ENCODE data around the gene USP32.
"Not testable (repeated sequence)": the region's sequence is repeated elsewhere in the genome, so short reads cannot be mapped to it uniquely, and the experiment has no call there.

USP32 gene

DNA sequence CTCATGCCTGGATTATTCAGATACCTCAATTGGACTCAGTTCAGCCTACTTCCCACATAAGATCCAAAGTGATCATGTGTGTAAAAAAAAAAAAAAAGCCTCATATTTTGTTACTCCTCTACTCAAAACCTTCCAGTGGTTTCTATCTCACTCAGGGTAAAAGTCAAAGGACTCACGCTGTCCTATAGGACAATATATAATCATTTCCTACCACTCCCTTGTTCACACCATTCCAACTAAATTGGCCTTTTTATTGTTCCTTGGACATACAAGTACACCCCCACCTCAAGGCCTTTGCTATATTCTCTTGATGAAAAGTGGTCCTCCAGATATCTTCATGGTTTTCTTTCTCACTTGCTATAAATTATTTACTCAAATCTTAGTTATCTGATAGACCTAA, 99.2 kb downstream of the USP32 start:
- FAIRE-seq = no peak

DNA sequence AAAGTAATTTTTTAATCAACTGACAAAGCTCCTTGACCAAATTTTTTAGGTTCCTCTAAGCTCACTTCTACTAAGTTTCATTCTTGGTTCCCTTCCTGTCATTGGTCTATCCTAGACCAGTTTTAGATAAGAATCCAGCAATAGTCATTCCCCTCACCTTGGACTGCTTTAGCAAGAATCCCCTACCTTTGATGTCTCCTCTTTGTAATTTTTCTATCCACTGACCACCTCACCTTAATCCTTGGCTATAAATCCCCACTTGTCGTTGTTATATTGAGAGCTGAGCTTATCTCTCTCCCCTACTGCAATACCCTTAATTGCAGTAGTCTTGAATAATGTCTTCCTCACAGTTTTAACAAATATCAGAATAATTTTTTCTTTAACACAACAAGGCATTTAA, 107.2 kb downstream of the USP32 start:
- no peak for FAIRE-seq

DNA sequence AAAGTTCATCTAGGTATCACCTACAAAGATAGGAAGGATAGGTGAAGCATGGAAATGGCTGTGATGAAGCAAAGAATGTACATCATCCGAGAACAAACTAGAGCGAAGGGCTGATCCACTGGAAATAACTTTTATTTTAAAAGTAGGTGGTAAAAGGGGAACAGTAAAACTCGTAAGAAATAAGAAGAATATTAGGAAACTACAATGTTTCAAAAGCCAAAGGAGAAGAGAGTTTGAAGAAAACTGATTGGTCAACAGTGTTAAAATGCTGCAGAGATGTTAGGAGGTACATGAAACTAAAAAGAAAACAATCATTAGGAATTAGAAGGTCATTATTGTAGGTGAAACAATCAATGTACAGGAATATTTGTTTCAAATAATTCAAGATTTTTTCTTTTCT, 108.1 kb downstream of the USP32 start:
- FAIRE-seq = no peak

DNA sequence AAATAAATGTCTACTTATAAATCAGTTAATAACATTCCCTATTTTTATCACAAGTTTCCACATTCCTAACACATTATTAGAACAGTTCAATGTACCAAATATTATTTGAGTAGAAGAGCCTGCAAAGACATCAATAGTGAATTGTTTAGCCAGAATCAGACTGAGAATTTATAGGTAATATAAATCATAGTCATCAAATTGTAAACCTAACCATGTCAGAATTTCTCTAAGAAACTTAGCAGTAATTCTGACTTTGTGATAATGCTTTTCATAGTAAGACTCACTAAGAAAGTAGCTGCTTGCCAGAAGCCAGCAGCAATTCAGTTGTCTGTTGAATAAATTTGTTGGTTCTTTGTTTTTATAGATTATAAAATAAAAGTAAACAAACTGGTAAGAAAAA, 111.3 kb downstream of the USP32 start:
- FAIRE-seq = no peak

DNA sequence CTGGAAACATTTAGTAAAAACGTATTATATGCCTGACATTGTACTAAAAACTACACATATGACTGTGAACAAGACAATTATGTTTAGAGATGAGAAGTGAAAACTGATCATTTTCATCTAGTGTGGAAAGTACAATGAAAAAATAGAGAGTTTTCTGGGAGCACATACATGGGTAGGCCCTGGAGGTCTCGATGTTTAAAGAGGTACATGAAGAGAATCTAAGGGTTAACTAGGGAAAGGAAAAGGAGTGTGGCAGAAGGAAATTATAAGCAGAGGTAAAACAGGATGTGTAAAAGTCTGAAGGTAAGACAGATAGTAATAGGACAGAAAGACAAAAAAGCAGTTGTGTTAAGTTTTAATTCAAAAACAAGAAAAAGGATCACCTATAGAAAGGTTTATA, 113.7 kb downstream of the USP32 start:
- no peak for FAIRE-seq

DNA sequence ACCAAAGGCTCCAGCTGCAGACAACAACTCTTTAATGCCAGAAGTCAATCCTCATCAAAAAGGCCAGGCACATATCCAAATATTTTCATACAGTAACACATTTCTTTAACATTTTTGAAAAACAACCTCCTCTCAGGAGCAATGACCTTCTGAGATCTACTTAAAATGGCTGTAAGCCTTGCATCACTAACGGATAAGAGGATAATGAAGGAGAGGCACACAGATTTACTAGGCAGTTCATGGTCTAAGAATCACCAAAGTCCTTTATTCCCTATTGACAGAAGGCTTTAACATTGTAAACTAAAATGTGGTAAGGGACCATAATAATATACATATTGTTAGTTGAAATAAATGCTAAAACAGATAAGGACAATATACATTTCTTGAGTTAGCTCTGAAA, 114.7 kb downstream of the USP32 start:
- FAIRE-seq = no peak

DNA sequence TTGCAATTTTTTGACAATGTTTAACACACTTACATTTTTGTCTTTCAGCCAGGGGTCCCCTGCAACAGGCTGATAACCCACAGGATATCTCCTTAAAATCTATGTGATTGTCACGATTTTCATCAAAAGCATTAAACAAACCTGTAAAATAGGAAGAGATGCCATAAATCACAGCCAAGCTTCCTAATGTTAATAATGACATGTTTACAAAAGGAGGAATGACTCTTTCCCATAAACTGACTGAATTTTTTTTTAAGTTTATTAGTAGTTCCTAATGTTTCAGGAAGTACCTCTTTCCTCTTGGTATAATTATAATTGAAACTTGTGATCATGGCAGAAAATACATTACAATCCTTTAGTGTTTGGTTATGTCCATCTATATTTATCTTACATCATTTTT, 122.5 kb downstream of the USP32 start:
- FAIRE-seq = no peak

DNA sequence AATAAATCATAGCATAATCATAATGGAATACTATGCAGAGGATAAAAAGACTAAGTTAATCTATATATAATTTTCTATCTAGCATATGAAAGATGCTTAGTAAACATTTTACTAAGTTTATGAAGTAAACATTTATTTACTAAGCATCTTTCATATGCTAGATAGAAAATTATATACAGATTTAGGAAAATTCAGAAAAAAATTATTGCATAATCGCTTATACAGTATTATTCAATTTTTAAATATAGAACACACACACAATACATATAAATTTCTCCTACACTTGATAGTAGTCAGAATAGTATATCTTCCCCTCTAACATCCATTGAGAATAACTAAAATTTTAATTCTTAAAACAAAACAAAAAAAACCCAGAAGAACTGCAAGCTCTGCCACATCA, 131.4 kb downstream of the USP32 start:
- no peak for FAIRE-seq

DNA sequence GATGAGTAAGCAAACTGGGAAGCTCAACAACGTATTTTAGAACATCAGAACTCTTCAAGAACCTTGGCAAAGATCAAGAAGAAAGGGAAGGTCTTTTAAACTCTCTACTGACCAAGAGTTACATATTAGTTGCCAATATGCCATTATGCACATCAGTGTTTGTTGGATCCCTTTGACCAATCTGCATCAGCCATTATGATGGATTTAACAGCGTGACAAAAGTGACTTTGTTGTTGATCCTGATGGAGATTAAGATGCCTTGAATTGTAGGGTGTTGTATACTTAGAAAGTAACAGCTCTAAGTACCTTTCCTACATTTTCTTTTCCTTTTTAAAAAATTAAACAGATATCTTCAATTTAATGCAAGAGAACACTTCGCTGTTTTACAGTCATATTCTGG, 133.6 kb downstream of the USP32 start:
- FAIRE-seq = no peak

DNA sequence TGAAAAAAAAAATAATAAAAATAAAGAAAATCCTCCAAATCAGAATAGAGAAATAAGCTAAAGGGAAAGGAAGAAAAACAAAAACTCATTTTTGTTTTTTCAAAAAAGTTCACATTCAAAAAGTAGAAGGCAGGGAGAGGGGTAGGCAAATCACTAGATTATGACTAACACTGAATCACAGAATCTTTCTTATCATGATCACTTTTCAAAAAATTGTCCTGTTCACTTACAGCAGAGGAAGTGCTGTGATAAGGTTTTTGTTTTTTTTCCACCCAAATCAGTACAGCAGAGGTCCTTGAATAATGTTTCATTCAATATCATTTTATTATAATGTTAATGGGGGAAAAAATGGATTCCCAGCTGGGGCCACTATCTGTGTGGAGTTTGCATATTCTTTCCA, 135.8 kb downstream of the USP32 start:
- FAIRE-seq = no peak

DNA sequence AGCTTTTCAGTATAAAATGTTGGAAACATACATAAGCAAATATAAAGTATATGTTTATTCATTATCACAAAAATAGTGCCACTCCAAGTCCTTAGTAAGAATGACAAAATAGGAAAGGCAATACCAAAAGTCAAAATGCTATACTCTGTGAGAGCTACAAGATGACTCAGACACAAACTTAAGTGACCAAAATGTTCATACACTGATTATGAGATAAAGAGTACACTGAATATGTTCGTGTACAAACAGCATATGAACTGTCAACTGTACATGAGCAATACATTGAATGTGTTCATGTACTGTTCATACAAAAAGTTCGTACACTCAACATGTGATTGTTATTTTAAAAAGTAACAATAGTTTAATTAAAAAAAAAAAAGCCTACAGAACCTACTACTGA, 138.9 kb downstream of the USP32 start:
- no peak for FAIRE-seq

DNA sequence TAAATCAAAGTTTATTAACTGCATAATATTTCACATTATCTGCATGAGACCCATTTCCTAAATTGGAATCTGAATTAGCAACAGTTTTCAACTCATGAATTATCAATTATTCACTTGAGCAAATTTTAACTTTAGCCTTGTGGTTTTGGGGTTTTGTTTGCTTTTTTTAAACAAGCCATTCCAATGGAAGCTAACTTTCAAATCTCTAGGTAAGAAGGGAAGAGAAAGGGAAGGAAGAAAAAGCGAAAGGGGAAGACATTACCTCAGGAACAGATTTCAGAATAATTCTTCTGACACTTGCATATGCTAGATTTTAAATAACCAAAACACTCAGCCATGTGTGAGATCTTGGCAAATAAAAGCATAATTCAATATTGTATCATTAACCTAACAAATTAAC, 139.5 kb downstream of the USP32 start:
- FAIRE-seq = no peak

DNA sequence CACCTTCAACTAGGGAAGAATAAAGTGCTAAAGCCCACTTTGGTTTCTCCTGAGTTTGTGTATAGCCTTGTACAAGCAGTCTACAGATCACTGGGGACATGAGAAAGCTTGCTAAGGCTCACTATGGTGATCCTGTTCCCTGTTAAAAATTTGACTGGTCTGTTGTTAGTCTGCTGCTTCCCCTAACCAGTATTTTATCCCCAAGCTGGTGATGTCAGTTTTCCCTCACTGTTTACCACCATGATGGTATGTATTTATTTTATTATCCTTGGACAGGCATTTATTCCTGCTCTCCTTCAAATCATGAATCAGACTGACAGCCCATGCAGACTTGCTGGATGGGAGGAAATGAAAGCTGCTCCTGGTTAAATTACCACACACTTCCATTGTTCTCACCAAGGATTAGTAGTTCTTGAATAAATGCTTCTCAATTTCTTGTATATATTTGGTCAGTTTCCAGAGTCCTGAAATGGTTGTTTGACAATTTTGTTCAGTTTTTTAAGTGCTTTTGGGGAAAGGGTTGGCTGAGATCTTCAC, 142.6 kb downstream of the USP32 start:
- no peak for FAIRE-seq

DNA sequence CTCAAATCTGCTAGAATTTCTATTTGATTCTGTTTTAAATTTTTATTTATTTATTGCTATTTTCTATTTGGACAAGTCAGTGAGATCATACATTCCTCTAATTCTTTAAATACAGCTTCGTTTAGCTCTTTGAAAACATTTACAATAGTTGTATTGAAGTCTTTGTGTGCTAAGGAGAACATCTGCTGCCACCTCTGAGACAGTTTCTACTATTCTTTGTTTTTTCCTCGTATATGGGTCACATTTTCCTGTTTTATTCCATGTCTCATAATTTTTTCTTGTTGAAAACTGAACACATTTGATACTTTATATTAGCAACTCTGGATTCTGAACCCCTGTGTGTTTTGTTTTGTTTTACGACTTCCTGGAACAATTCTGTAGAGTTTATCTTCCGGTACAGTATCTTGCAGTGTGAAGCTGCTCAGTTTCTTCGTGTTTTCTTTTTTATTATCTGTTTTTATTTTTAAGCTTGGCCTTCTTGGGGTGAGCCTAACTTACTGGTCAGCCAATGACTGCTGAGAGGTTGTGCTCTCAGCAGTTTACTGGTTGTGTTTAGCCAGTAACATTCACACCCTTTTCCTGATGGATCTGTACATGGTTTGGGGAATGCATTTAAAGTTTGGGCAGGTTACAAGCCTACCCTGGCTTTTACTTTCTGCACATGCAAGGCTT, 143.2 kb downstream of the USP32 start:
- FAIRE-seq = no peak

DNA sequence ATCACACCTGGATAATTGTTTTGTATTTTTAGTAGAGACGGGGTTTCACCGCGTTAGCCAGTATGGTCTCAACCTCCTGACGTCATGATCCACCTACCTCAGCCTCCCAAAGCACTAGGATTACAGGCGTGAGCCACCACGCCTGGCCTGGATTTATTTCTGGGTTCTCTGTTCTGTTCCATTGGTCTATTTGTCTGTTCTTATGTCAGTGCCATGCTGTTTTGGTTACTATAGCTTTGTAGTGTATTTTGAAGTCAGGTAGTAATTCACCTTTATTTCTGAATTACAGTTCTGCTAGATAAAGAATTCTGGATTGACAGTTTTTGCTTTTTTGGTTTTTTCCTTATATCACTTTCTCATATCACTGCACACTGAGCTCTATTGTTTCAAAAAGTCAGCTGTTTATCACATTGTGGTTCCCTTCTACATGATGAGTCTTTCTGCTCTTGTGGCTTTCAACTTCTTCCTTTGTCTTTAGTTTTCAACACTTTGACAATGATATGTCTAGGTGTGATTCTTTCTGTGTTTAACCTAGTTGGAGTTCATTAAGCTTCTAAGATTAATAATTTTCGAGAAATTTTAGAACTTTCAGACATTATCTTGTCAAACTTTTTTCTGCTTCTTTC, 144.0 kb downstream of the USP32 start:
- FAIRE-seq = no peak

DNA sequence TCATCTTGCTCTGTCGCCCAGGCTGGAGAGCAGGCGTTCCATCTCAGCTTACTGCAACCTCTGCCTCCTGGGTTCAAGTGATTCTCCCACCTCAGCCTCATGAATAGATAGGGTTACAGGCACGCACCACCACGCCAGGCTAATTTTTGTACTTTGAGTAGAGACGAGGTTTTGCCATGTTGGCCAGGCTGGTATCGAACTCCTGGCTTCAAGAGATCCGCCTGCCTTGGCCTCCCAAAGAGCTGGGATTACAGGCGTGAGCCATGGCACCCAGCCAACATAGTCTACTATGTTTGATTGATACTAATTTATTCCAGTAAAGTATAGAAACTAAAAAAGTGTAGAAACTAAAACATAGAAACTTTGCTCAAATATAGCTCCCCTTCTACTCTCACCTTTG, 147.3 kb downstream of the USP32 start:
- FAIRE-seq = no peak

DNA sequence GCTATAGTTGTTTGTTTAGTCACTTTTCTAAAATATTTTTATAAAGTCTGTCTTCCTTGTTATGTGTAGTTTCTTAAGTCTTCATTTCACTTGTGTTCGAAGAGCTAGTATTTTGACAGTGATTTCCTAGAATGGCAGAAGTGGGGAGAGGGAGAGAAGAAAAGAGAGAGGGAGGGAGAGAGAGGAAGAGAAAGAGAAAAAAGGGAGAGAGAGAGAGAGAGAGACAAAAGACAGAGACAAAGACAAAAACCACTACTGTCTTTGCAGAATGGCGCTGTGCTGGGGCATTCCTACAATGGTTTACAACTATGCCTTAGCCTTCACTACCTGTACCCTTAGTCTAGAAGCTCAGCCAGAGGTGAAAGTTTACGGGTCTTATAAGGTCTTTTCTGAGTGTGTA, 151.6 kb downstream of the USP32 start:
- FAIRE-seq = no peak

DNA sequence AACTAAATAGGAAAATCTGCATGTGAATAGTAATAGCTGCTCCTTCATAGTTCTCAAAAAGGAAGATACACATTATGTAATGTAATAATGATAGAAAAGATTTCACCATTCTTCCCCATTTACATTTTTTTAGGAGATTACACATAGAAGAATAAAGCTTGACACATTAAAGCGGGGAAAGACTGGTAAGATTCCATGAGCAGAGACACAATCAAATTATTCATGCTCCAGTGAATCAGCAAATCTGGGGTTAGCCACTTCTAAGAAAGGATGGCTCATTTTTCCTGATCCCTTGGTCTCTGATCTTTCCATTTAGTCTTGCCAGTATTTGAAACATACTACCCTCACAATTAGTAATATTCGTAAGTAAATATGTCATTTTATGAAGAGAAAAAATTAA, 160.2 kb downstream of the USP32 start:
- FAIRE-seq = no peak

DNA sequence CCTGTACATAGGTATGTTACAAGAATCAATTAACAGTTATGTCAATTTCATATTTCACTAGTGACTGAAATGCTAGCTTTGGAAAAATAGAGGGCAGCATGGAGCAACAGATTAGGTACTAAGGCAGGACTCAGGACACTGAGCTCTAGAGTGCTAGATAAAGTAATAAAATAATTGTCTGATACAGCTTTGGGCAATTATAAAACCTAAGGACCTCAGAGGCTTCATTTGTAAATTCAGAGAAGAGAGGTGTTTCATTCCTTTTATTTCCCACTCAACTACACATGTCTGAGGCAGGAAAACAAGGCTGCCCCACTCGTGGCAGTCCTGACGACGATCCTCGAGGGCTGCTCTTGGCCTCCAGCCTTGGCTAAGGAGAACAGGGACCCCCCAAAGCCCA, 160.7 kb downstream of the USP32 start:
- no peak for FAIRE-seq

DNA sequence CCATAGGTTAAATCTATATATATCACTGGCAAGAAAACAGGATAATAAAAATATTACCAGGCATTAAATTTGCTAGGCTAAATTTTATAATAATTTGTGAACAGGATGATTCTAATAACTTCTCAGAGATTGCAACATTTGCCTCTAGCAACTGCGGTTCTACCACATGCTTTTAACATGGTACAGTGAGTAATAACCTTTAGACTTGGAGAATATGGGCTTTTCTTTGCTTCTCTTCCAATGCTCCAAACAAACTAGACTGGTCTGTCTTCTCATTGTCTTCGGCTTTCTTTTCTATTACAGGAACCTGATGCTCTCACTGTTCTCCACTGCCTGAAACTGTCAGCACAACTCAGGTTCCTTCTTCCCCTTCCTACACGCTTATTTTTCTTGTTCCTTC, 161.6 kb downstream of the USP32 start:
- no peak for FAIRE-seq

DNA sequence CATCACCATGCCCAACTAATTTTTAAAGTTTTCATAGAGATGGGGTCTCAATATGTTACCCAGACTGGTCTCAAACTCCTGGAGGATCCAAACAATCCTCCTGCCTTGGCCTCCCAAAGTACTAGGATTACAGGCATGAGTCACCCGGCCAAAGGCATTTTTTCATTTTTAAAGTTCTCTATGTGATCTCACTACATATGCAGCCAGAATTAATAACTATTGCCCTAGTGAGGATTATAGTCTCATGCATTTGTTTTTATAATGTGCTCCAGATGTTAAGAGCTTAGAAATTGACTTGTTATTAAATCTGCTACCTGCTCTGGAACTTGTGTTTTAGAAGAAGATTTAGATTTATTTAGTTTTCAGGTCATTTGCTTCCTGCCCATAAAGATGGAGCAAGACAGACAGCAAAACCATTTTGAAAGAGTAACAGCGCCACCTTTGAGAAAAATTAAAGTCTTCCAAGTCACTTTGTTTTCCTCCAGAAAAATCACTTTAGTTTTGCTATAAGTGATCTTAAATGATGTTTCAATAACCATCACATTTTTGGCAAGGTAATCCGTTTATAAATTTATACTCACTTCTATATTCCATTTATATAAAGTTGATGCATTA, 162.6 kb downstream of the USP32 start:
- FAIRE-seq = no peak

DNA sequence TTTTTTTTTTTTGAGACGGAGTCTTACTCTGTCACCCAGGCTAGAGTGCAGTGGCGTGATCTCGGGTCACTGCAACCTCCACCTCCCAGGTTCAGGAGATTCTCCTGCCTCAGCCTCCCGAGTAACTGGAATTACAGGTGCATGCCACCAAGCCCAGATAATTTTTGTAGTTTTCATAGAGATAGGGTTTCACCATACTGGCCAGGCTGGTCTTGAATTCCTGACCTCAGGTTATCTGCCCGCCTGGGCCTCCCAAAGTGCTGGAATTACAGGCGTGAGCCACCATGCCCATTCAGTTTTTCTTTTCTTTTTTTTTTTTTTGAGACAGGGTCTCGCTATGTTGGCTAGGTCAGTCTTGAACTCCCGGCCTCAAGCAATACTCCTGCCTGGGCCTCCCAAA, 164.7 kb downstream of the USP32 start:
- FAIRE-seq = not testable (repeated sequence)

DNA sequence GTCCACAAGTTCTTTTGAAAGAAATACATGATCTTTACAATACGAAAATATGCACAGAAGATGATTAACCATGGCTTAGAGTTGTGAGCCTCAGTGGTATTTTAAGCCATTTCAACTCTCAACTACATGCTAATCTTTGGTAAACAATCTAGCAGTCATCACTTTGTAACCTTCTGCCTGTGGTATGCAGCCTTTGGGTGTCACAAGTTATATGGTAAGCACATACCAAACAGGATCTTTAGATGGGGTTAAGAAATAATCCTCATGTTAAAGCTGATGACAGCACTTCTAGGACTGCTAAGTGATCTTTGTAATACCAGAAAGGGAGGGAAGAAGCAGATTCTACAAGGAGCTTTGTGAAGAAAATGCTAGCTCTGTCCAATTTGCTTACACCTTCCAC, 167.9 kb downstream of the USP32 start:
- no peak for FAIRE-seq

DNA sequence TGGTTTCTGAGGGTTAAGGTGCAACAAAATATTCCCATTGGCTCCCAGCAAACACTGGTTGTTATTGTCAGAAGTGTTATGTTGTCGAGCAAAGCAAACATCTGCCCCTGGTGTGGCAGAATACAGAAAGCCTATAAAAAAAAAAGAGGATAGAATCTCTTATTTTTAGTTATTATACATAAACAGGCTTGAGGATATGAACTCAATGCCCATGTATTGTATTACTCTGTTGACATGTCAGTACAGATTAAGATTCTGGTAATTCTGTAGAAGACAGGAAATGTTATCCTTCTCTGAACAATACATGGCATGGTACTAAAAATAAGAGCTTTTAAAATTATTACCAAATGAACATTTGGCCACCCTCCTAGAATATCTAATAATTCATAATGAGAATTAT, 168.5 kb downstream of the USP32 start:
- FAIRE-seq = no peak

DNA sequence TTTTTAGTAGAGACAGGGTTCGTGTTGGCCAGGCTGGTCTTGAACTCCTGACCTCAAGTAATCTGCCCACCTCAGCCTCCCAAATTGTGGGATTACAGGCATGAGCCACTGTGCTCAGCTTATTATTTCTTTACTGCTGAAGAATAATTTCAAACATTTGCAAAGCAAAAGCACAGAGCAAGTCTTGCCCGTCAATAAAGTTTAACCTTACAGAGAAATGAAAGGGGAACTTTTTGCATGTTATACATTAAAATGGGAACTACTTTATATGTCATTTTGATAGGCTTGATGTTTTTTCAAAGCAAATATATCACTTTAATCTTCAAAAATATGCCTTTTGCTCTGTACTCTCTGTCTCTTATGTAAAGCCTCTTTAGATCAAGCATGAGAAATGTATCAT, 173.2 kb downstream of the USP32 start:
- not testable (repeated sequence) for FAIRE-seq

Data from islet of Langerhans (tissue), 1 donor.